NCI-H2029 (cell line): ENCODE data around the gene IPCEF1.
"Not testable (repeated sequence)": the region's sequence is repeated elsewhere in the genome, so short reads cannot be mapped to it uniquely, and the experiment has no call there.

Experiments used
- DNase-seq: peaks from one replicate; lab custom pipeline; 2025; lab: John Stamatoyannopoulos, UW

IPCEF1 gene

DNA sequence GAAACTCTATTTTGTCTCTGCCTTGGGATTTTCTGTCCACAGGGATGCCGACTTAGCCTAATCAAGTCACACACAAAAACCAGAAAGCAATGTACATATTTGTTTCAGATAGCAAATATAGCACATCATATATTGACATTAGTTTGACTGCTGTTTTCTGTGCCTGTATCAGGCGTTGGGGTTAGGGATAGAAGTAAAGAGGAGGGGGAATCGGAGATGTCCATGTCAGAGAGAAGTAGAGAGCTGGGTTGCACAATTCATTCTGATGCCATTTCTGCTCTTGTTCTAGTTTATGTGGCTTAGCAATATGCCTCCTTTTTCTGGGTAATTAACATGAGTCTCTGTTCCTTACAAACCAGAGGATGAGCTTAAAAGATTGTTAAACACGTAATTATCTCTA is 14.7 kb upstream of the IPCEF1 start:
- no peak for DNase-seq

DNA sequence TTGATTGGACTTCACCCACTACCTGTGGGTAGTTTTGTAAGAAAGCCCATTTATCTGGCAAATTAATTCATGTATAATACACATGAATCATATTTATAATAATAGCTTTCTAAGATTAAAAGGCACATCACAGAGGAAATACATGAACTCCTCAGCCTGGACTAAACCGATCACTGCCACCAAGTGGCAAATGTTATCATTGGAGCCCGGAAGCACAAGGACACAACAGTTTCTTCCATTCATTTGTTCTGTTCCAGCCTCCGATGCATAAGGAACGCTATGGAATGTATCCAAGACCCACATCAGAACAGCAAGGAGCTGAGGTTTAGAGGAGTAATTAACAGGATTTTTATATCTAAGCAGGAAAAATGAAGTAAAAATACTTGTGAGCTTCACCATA is 13.9 kb upstream of the IPCEF1 start:
- no peak for DNase-seq

DNA sequence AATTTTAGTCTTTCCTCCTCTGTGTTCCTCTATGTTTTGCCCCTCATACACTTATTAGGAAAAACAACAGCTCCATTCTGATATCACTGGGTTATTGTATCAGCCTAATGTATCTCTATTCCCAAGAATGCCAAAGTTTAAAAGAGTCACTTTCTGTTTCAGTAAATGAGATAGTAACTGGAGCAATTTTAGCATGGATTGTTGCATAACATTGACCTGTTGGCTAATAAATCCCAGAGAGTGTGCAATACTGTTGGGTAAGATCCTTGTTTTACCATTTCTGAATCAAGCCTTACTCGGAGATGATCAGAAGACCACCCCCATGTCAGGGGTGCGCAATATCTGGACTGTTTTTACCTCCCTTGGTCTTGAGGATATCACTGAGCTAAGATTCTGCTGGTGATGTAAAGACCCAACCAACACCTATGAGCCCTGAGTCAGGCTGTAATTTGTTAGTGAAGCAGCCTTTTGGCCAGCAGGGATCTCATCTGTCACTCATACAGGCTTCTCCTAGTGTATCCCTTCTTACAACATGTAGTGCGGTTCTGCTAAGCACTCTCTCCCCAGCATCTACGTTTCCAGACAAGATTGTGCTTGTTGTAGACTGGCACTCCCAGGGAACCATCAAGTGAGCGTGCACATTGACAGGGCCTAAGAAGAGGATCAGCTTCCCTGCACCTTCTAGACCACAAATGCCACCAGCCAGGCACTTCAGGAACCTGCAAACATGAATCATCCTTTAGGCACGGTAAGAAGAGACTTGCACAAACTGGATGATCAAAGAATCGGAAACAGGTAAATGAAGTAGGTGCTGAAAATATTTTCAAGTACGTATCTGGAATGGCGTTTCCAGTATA is 11.5 kb upstream of the IPCEF1 start:
- no peak for DNase-seq

- DNase-seq = no peak
Observed at GRCh38 chr6:154367336-154367735, 10.7 kb upstream of the IPCEF1 start.

- DNase-seq = no peak
Observed at GRCh38 chr6:154363821-154364220, 7.2 kb upstream of the IPCEF1 start.

DNA sequence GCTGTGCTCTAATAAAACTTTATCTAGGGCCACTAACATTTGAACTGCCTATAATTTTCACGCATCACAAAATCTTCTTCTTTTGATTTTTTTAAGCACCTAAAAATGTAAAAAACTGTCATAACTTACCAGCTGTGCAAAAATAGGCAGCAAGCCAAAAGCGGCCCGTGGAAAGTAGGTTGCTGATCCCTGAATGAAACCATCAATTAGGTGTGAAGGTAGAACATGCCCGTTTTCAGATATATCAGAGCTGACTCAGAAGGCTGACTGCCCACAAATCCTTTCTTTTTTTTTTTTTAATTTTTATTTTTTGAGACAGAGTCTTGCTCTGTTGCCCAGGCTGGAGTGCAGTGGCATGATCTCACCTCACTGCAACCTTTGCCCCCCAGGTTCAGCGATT is 4.9 kb upstream of the IPCEF1 start:
- no peak for DNase-seq

DNA sequence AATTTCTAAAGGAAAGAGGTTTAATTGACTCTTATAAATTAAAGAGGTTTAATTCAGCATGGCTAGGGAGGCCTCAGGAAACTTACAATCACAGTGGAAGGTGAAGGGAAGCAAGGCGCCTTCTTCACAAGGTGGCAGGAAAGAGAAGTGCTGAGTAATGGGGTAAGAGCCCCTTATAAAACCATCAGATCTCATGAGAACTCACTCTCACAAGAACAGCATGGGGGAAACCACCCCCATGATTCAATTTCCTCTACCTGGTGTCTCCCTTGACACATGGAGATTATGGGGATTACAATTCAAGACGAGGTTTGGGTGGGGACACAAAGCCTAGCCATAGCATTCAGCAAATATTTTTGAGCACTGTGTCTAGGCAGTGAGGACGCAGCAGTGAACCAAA is 3.9 kb upstream of the IPCEF1 start:
- DNase-seq = no peak

DNA sequence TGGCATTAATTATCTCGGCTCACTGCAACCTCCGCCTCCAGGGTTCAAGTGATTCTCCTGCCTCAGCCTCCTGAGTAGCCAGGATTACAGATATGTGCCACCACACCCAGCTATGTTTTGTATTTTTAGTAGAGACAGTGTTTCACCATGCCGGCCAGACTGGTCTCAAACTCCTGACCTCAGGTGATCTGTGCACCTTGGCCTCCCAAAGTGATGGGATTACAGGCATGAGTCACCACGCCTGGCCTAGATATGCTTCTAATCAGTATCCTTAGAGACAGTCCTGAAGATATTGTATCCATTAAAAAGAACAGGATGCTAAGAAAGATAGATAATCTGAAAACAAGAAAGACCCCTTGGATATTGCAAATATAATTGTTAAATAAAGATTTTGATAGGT is 3.1 kb upstream of the IPCEF1 start:
- no peak for DNase-seq

DNA sequence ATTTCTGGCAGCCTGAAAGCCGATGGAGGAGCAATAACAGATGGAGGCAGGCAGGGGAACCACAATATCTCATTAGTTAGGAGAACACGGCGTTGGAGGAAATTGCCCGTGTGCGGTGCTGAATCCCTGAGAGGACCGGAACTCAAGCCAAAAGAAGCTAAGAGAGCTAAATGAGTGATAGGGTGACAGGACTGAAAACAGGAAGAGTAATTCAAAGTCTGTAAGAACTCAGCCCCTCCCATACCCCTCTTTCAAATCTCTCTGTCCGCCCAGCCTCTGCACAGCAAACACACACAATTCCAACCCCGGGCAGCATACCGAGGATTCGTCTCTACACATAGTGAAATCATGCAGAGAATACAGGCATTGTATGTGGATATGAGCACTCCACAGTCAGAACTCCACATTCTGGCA is 2.6 kb upstream of the IPCEF1 start:
- no peak for DNase-seq

GRCh38 chr6:154358019-154358545 is 1.5 kb upstream of the IPCEF1 start:
- no peak for DNase-seq

DNA sequence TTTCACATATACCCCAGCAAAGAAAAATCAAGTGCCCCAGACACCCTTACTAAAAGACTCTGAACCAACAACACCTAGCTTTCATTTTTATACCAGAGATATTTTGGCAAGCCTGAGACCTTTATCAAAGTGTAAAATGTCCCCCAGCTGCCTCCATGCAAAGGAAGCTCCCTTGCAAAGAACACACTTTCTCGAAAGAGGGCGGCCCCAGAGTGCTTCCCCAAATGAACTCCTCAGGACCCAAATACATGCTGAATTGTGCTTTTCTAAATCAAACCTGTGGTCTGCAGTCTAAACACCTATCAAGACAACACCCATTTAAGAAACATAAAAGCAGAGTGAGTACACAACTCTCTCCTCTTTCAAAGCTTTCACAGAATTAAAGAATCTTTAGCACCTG is 490 bp downstream of the IPCEF1 start:
- DNase-seq = no peak

- no peak for DNase-seq
Observed at GRCh38 chr6:154354265-154354777, 2.3 kb downstream of the IPCEF1 start.

DNA sequence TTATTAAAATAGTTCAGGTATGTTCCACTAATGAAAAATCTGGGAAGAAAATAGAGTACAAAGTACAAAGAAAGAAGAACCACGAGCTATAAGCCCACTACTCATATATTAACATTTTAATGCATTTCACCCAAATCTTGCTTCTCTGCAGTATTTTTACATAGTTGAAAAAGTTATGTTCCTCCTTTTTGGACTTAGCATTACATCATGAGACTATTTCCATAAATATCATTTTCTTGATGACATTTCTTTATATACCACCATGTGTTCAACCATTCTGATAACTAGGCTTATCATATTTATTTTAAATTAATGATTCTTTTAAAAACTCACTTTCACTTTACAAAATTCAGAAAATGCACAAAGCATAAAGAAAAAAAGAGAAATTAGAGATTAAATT is 3.0 kb downstream of the IPCEF1 start:
- no peak for DNase-seq

DNA sequence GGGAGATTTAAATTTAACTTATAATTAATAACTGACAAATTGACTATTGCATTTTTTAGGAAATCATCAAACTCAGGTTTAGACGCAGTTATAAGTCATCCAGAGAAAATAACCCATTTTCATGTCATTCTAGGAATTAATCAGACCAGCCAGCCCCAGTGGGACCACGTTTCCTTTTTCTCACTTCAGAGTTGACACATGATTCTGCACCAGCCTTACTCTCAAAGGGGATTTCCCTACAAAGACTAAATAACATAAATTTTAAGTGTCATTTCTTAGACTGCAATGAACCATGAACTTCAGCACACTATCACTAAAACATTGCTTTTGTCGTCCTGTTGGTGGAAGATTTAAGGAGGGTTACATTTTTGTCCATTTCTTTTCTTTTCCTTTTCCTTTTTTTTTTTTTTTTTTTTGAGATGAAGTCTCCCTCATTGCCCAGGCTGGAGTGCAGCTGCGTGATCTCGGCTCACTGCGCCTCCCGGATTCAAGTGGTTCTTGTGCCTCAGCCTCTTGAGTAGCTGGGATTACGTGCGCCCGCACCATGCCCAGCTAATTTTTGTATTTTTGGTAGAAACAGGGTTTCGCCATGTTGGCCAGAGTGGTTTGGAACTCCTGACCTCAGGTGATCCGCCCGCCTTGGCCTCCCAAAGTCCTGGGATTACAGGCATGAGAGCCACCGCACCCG is 3.6 kb downstream of the IPCEF1 start:
- DNase-seq = no peak

DNA sequence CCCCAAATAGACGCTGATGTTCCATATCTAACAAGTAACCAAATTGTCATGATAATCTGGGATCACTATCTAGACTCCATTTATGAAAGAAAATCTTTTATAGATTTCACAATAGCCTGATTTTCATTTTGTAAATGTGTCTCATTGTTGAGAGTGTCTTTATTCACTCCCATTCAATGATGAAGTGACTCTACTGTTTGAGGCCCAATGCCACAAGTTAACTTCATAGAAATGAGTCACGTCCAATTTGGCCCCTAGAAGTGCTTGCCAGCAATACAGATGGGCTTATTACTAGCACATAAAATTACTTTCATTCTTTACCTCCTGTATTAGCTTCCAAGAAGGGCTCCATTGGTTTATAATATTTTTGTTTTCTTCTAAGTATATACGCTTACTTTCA is 6.3 kb downstream of the IPCEF1 start:
- no peak for DNase-seq

GRCh38 chr6:154347981-154348380 is 8.6 kb downstream of the IPCEF1 start:
- DNase-seq = no peak

GRCh38 chr6:154345811-154346210 is 10.8 kb downstream of the IPCEF1 start:
- no peak for DNase-seq

DNA sequence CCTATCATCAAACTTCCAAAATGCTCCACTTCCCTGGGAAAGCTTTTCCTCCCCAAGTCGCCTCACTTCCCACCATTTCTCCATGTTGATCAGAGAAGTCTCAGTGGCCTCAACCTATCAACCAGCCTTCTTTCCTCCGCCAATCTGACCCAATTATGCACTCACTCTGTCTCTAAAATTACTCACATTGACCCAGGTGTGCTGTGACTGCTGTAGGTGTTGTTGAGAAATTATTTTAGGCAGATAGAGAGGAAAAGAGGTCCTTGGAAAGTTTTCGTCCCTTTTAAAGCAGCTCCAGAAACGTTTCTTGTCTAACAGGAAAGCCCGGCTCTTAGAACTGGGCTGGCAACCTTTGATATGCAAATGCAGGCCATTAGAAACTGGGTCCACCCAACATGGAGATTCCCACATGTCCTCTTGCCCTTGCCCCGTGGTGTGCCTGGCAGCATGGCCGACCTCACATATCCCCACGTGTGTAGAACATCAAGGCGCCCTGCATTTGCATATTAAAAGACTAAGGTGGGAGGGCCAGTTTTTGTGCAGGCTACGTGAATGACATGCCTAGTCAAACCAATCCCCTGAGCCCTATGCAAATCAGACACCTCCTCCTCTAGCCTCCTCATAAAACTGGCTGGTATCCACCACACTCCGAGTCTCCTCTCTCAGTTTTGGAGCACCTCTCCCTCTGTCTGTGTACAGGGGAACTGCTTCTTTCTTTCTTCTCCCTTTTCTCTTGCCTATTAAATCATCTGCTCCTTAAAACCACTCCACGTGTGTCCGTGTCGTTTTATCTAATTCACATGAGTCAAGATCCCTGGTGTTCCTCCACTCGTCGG is 12.9 kb downstream of the IPCEF1 start:
- peak; percentile 95 for DNase-seq

- DNase-seq = no peak
Observed at GRCh38 chr6:154341871-154342270, 14.7 kb downstream of the IPCEF1 start.

- DNase-seq = no peak
Observed at GRCh38 chr6:154341336-154341735, 15.3 kb downstream of the IPCEF1 start.

GRCh38 chr6:154337406-154338005 is 19.1 kb downstream of the IPCEF1 start:
- no peak for DNase-seq

- DNase-seq = not testable (repeated sequence)
Observed at GRCh38 chr6:154334147-154334546, 22.5 kb downstream of the IPCEF1 start.
